Activated naive CD8-positive, alpha-beta T cell treated with anti-CD3 and anti-CD28 coated beads for 36 hours (primary cell): ENCODE results near the gene RECQL5. TPM values are rescaled to one million over a fixed set of nuclear protein-coding genes. Genes with fewer than 3 reads are reported as not detected.

Experiments
- DNase-seq: peaks from one replicate; pipeline ENCODE4 v3.0.0; 2021
- H3K27ac Mint-ChIP-seq: one replicate; pipeline ENCODE4 v1.8.0; 2022; ENCODE audit warnings: mild to moderate bottlenecking, moderate library complexity, mixed read lengths
- H3K27me3 Mint-ChIP-seq: one replicate; pipeline ENCODE4 v1.8.0; 2022; ENCODE audit warnings: mild to moderate bottlenecking, mixed read lengths
- H3K36me3 Mint-ChIP-seq: one replicate; pipeline ENCODE4 v1.8.0; 2021; ENCODE audit warnings: mild to moderate bottlenecking, mixed read lengths
- H3K4me1 Mint-ChIP-seq: one replicate; pipeline ENCODE4 v1.8.0; 2021; ENCODE audit warnings: mixed read lengths
- H3K4me3 Mint-ChIP-seq: one replicate; pipeline ENCODE4 v1.8.0; 2022; ENCODE audit warnings: mild to moderate bottlenecking, moderate library complexity, mixed read lengths
- H3K9me3 Mint-ChIP-seq: one replicate; pipeline ENCODE4 v1.8.0; 2022; ENCODE audit warnings: mixed read lengths
- total RNA-seq, 2 experiments: library from RNA; stranded (reverse); gene quantifications; one replicate each; pipeline ENCODE4 v1.2.3, GENCODE V29; 2021

The RECQL5 gene
- total RNA-seq, 2 experiments from 2014 or later: 31.4 to 32.6 TPM

DNA sequence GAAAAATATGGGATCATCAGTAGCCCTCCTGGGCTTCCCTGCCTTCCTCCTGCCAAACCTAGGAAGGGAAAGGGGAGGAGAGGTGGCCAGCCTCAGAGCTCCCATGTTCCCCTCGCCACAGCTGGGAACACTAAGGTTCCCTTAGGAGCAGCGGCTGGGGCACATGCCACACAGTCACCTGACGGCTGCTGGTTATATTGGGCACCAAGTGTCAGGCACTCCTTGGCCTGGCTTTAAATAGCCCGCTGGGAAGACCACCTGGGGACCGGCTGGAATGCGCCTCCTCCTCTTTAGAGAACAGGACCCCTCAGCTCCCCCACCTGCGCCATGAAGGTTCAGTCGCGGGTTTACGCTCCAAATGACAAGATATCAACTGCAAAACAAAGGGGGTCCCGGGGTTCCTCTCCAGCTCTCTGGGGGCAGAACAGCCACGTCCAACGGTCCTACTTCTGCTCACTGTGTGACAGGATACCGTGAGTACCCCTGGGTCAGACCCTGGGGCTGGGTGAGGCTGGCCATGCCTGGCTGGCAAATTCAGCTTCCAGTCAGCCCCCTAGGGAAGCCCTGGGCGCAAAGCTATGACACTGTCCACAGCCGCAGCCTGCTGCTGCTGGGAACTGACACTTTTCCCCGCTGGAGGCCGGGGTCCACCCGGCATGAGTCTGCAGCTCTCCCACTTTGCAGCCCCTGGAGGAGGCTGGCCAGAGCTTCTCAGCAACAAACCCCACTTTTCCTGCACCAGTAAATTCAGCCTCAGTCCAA lies 30.4 kb downstream of the RECQL5 start:
- Mint-ChIP-seq H3K4me1 (peaks cover 5% of the 10 kb centered on the region), H3K4me3 (no peak overlapping the region), H3K27me3 (no peaks in the 10 kb centered on the region), H3K27ac (no peak overlapping the region), H3K9me3 (no peaks in the 10 kb centered on the region), H3K36me3 (no peaks in the 10 kb centered on the region)
- no peak for DNase-seq

DNA sequence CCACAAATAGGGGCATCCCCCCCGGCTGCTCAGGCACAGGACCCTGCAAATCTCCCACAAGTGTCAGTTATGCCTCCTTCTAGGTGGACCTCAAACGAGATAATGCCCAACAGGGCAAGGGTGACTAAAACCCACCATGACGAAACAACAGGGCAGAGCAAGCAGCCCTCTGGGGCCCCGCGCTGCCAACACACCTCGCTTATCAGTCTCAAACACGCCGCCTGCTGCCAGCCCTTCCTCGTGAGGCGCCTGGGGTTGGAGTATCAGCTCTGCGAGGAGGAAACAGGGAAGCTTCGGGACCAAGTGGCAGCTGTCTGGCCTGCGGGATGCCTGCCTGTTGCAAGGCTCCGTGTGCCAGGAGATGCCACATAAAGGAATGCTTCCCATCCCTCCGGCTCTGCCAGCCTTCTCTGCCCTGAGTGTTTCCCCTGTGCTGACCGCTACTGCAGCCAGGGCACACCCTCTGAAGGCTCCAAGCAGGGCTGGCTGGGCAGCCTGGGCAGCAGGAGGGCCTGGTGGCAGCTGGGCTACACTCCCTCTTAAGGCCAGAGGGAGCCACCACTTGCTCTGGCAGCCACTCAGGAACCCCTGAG lies 31.2 kb downstream of the RECQL5 start:
- Mint-ChIP-seq H3K27me3 (no peaks in the 10 kb centered on the region), H3K4me3 (no peak overlapping the region), H3K27ac (no peak overlapping the region), H3K36me3 (no peaks in the 10 kb centered on the region), H3K9me3 (no peaks in the 10 kb centered on the region), H3K4me1 (peaks cover 5% of the 10 kb centered on the region)
- no peak for DNase-seq

DNA sequence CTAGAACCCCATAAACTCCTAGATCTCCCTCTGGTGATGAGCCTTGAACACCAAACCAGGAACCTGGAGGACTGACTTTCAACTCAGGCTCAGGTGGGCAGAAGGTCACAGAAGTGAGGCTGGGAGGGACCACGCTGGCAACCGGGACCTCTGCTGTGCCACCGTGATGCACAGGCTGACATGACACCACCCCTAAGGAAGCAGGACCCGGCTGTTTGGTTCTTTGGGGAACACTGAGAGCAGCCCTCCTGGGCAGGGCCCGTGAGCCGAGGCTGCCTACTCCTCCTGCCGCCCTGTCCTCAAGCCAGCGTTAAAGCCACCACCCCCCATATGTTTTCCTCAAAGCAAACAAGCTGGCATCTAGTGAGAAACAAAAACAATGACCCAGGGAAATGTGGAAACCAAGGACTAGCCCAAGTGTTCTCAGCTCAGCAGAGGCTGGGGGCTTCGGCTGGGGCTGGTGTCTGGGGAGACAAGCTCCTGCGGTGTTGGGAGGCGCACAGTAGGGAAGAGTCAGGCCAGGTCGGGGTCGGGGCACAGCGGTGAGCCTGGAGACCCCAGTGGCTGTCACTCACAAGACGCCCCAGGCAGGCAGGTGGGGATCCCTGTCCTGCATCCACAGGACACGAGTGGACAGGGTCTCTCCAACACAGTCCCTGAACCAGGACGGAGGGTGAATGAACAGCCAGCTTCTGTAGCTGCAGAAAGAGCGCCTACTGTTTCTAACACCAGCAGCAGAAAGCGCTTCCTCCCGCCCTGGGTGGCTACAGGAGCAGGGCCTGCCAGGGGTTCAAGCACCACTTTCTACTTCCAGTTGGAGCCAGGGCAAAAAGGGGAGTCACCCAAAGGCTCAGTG lies 32.0 kb downstream of the RECQL5 start:
- Mint-ChIP-seq H3K36me3 (no peaks in the 10 kb centered on the region), H3K4me3 (no peak overlapping the region), H3K4me1 (peaks cover 5% of the 10 kb centered on the region), H3K27me3 (no peaks in the 10 kb centered on the region), H3K9me3 (no peaks in the 10 kb centered on the region), H3K27ac (no peak overlapping the region)
- no peak for DNase-seq

DNA sequence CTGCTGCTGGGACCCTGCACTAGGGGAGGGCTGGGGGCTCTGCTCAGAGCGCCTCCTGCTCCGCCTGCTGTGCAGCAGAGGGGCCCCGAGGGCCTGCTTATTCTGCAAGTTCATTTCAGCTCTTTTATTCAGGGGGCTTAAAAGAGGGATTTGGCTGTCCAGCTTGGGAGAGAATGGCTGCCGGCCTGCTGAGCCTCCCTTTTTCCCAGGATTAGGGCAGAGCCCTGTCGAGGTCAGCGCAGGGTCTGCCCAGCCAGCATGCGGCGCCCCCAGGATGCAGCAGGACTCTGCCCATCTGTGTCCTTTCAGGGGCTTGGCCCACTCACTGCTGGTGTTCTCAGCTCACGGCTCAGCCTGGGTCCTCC lies 32.6 kb downstream of the RECQL5 start:
- Mint-ChIP-seq H3K27ac (no peak overlapping the region), H3K36me3 (no peaks in the 10 kb centered on the region), H3K4me1 (peaks cover 5% of the 10 kb centered on the region), H3K27me3 (no peaks in the 10 kb centered on the region), H3K4me3 (no peak overlapping the region), H3K9me3 (no peaks in the 10 kb centered on the region)
- DNase-seq: no peak

DNA sequence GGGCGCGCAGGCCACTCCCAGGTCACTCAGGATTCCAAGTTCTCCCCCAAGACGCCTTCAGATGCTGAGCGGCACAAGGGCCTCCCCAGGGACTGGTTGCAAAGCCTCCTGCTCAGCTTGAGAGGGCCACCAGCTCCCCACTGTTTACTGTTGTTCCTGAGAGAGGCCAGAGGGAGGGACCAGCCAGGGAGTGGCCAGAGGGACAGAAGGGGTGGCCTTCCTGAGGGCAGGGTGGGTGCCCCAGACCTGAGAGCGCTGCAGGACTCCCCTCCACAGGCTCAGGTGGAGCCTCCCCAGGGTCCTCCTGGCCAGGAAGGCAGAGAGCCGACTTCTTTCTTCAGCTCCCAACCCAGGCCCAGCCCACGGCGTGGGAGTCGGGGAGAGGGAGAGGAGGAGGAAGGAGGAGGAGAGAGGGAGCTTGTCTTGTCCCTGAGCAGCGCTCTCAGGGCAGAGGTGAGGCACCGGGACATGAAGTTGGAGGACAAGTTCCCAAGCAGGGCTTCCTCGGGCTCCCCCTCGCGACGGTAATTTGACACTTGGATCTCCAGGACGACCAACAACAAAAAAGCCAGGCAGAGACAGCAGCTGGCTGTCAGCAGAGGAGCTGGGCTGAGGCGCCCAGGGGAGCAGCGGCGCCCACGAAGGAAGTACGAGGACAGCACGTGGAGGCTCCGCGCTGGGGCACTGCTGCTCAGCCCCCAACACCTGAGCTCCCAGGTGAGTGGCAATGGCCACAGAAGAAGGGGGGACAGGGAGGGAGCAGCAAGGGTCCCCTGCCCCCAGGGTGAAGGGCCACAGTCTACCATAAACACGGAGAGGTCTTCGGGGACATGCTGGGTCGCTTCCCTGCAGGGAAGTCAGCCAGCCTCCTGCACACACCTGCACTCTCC lies 33.2 kb downstream of the RECQL5 start:
- no peak overlapping the region for H3K27ac Mint-ChIP-seq
- no peaks in the 10 kb centered on the region for H3K36me3 Mint-ChIP-seq
- H3K27me3 Mint-ChIP-seq: no peaks in the 10 kb centered on the region
- DNase-seq: peak; percentile 47
- H3K9me3 Mint-ChIP-seq: no peaks in the 10 kb centered on the region
- peaks cover 5% of the 10 kb centered on the region for H3K4me1 Mint-ChIP-seq
- no peak overlapping the region for H3K4me3 Mint-ChIP-seq

DNA sequence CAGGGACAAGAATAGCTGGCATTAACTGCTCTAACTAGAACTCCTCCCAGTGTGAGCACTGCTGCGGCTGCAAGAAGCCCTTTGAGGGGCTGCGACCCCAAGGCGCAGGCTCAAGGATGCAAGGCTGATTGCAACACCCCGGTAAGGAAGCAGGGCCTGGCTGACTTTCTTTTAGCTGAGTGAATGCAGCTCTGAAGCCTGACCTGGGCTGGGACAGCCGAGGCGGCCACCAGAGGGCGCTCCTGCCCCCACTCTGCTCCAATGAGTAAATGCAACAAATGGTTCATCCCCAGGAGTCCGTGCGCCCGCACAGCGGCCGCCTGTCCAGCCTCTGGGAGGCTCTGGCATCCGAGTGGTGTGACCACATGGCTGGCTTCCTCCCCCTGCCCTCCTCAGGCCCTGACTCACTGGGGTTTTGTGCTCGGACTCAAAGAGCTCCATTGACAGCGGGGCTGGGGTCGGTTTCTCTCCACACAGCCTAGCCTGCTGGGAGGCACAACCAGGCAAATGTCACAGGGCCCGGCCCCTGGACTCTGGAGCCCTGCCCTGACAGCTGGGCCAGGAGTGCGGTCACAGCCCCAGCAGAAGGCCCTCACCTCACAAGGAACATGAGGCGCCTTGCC lies 34.0 kb downstream of the RECQL5 start, which contains the start of gene SMIM5:
SMIM5 (plus strand) TSS at position 572 of the 623 bp plus-strand sequence. CDS start 6,768 bp downstream, outside the sequence.
- H3K4me3 Mint-ChIP-seq: no peak within 1 kb of the TSS
- DNase-seq: peak; percentile 77
- no peaks in the 10 kb centered on the region for H3K9me3 Mint-ChIP-seq
- peaks cover 5% of the 10 kb centered on the region for H3K4me1 Mint-ChIP-seq
- H3K36me3 Mint-ChIP-seq: no peaks in the 10 kb centered on the region
- no peak within 1 kb of the TSS for H3K27ac Mint-ChIP-seq
- H3K27me3 Mint-ChIP-seq: no peaks in the 10 kb centered on the region

DNA sequence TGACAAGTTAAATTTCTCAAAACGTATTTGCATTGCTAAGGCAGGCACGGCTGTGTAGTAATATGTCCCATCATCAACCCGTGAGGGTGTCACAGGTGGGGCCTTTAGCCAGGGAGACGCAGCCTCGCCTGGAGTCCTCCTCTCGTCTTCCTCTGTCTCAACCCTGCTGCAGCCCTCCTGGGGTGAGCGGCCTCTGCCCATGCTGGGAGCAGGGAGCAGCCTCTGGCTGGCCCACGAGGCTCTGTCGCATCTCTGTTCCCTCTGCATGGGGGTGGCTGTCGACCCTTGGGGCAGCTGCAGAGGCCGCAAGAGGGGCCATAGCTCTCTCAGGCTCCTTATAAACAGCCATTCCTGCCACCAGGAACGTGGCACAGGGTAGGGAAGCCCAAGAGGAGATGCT lies 34.5 kb downstream of the RECQL5 start:
- H3K27ac Mint-ChIP-seq: no peak overlapping the region
- H3K36me3 Mint-ChIP-seq: no peaks in the 10 kb centered on the region
- DNase-seq: no peak
- no peaks in the 10 kb centered on the region for H3K9me3 Mint-ChIP-seq
- no peaks in the 10 kb centered on the region for H3K27me3 Mint-ChIP-seq
- H3K4me1 Mint-ChIP-seq: peaks cover 5% of the 10 kb centered on the region
- H3K4me3 Mint-ChIP-seq: no peak overlapping the region

DNA sequence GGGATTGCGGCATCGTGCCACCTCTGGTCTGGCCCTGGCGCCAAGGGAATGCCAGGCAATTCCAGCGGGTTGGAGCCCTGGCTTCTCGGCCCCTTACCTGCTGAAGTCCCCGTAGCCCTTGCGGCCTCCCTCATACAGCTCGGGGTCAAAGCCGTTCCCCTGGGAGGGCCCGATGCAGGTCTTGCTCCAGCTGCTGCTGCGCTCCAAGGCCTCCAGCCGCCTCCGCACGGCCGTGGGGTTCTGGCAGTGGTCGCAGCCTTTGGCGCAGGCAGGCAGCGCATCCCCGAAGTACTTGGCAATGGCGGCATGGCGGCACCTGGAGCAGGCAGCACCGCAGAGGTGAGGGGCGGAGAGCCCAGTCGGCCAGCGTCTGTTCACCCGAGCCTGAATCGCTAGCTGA lies 35.6 kb downstream of the RECQL5 start:
- H3K4me3 Mint-ChIP-seq: no peak overlapping the region
- no peaks in the 10 kb centered on the region for H3K27me3 Mint-ChIP-seq
- H3K4me1 Mint-ChIP-seq: peaks cover 5% of the 10 kb centered on the region
- no peak overlapping the region for H3K27ac Mint-ChIP-seq
- no peaks in the 10 kb centered on the region for H3K9me3 Mint-ChIP-seq
- H3K36me3 Mint-ChIP-seq: no peaks in the 10 kb centered on the region
- DNase-seq: no peak

DNA sequence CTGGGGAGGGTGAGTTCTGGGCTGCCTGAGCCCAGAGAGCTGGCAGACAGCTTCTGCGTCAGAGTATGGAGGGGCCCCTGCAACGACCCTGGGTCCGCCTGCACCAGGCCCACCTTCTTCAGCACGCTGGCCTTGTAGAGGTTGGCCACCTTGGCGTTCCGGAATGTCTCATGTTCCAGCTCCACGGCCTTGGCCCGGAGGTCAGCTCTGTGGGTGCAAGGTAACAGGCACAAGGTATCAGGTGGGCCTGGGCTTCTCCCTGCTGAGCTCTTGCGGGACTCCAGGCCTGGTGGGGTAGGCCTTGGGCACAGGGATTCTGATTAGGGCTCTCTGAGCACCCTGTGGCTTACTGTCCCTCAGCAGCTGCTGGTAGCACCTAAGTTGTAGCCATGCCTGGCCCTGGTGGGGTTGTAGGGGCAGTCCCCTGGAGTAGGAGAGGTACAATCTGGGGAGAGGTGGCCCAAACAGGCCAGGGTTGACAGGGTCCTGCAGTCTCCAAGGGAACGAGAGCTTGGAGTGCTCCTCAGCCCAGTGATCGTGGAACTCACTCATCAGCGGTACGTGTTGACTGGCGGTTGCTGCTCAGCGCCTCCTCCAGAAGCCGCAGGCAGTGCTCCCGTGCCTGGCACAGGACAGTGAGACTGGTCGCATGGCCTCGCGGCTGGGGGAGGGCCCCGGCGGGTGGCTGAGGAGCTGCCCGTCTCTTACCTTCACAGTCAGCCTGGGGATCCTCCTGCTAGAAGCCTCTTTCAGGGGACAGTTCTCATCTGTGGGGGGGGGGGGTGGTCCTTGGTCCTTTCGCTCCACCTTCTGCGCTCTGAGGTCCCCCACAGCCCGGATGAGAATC lies 36.7 kb downstream of the RECQL5 start:
- Mint-ChIP-seq H3K9me3 (no peaks in the 10 kb centered on the region), H3K36me3 (no peaks in the 10 kb centered on the region), H3K4me1 (peaks cover 5% of the 10 kb centered on the region), H3K27me3 (no peaks in the 10 kb centered on the region), H3K4me3 (no peak overlapping the region), H3K27ac (no peak overlapping the region)
- no peak for DNase-seq

DNA sequence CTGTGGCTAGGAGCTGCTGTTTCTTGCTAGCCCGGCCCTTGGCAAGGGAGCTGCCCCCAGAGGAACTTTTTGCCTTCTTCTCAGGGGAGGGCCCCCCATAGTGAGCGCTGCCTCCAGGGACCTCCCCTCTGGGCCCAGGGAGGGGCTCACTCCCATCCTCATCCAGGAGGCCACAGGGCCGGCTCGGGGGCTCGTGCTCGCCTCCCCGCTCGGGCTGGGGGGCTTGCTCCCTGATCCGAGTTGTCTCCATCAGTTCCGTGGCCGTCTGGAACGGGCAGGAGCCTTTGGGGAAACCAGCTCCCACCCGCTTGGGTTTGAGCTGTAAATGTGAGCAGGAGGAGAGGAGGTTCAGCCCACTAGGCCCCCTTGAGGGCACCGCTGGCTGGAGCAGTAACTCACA lies 37.8 kb downstream of the RECQL5 start:
- Mint-ChIP-seq H3K36me3 (no peaks in the 10 kb centered on the region), H3K9me3 (no peaks in the 10 kb centered on the region), H3K27me3 (no peaks in the 10 kb centered on the region), H3K4me3 (no peak overlapping the region), H3K27ac (no peak overlapping the region), H3K4me1 (peaks cover 5% of the 10 kb centered on the region)
- DNase-seq: no peak

DNA sequence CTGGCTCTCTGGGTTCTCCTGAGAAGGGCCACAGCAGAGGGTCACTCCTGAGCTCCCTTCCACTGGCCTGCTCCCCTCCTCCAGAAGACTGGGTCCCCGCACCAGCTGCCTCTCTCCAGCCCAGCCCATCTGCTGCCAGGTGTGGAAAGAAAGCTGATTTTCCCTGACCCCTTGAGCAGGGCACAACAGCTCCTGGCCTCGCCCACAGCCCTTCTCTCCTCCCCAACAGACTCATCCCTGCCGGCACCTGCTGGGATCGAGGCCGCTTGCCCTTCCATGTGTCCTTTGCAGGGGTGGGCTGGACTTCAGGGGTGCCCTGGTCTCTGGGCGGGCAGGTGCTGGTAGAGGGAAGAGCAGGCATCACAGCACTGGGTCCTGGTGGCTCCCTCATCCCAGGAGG lies 38.5 kb downstream of the RECQL5 start:
- H3K4me3 Mint-ChIP-seq: no peak overlapping the region
- no peak for DNase-seq
- H3K27ac Mint-ChIP-seq: no peak overlapping the region
- H3K9me3 Mint-ChIP-seq: no peaks in the 10 kb centered on the region
- H3K27me3 Mint-ChIP-seq: no peaks in the 10 kb centered on the region
- peaks cover under 1% of the 10 kb centered on the region for H3K4me1 Mint-ChIP-seq
- no peaks in the 10 kb centered on the region for H3K36me3 Mint-ChIP-seq

DNA sequence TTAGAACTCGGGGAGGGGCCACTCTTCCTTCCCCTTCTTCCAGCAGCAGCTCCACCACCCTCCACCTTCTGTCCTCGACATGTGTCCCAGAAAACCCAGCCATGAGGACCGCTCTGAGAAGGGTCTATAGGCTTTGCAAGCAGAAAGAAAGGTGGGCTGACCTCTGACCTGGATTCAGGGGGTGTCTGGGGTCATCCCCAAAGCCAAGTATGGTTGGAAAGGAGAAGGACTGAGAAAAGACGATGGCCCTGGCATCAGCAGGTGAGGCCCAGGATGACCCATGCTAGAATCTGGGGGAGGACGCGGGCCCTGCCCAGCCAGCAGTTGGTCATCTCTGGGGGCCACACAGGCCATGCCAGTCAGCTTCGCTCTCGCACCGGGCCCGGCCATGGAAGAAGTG lies 39.9 kb downstream of the RECQL5 start:
- H3K36me3 Mint-ChIP-seq: no peaks in the 10 kb centered on the region
- H3K9me3 Mint-ChIP-seq: no peaks in the 10 kb centered on the region
- H3K4me1 Mint-ChIP-seq: no peaks in the 10 kb centered on the region
- no peaks in the 10 kb centered on the region for H3K27me3 Mint-ChIP-seq
- no peak overlapping the region for H3K27ac Mint-ChIP-seq
- DNase-seq: no peak
- H3K4me3 Mint-ChIP-seq: no peak overlapping the region

DNA sequence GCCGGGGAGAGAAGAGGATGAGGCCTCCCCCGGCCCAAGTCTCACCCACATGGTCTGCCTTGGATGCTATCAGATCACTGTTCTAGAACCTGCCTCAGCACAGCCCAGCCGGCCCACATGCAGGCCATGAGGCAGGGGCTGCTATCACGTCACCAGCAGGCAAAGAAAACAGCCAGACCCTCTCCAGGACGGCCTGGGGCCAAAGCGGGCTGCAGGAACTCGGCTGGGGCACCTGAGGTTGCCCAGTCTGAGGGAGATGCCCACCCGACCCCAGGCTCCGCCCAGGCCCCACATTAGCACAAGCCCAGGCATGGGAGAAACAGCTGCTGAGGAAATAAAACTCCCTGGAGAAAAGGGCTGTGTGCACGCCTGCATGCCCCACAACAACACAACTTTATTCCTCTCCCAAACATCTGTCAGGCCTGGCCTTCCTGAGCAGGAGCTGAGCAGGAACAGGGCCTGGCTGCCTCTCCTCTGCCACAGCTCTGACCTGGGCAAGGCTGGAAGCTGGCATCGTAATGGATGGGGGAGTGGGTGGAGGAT lies 40.4 kb downstream of the RECQL5 start:
- H3K27ac Mint-ChIP-seq: no peak overlapping the region
- no peak for DNase-seq
- H3K4me3 Mint-ChIP-seq: no peak overlapping the region
- no peaks in the 10 kb centered on the region for H3K9me3 Mint-ChIP-seq
- no peaks in the 10 kb centered on the region for H3K4me1 Mint-ChIP-seq
- H3K27me3 Mint-ChIP-seq: no peaks in the 10 kb centered on the region
- H3K36me3 Mint-ChIP-seq: no peaks in the 10 kb centered on the region
